Activated CD4-positive, alpha-beta memory T cell treated with anti-CD3 and anti-CD28 coated beads for 36 hours (primary cell): ENCODE measurements around the gene RARB. TPM values are rescaled to one million over a fixed set of nuclear protein-coding genes. Genes with fewer than 3 reads are reported as not detected.

Experiments
- CTCF ChIA-PET: fragments of 350-600 bp; sonication (Branson Sonifier 250); formaldehyde crosslinking; loops from one replicate; lab custom pipeline; 2021; ENCODE audit warnings: antibody characterized with exemption, inconsistent platforms; lab: Charles Lee
- POLR2A ChIA-PET: fragments of 350-600 bp; sonication (Branson Sonifier 250); formaldehyde crosslinking; loops from one replicate; lab custom pipeline; 2021; ENCODE audit warnings: antibody characterized with exemption; lab: Charles Lee
- DNase-seq: peaks from one replicate; pipeline ENCODE4 v3.0.0-alpha.2; 2020
- H3K27ac Mint-ChIP-seq: one replicate; pipeline ENCODE4 v1.8.0; 2021; ENCODE audit warnings: mixed read lengths
- H3K27me3 Mint-ChIP-seq: one replicate; pipeline ENCODE4 v1.8.0; 2021; ENCODE audit warnings: mixed read lengths
- H3K36me3 Mint-ChIP-seq: one replicate; pipeline ENCODE4 v1.8.0; 2021; ENCODE audit warnings: mixed read lengths
- H3K4me1 Mint-ChIP-seq: one replicate; pipeline ENCODE4 v1.8.0; 2021; ENCODE audit warnings: low read depth, mixed read lengths
- H3K4me3 Mint-ChIP-seq: one replicate; pipeline ENCODE4 v1.8.0; 2021; ENCODE audit warnings: mild to moderate bottlenecking, mixed read lengths
- H3K9me3 Mint-ChIP-seq: one replicate; pipeline ENCODE4 v1.8.0; 2021; ENCODE audit warnings: mixed read lengths
- intact Hi-C: fragments of 100-400 bp; cut with micrococcal nuclease; formaldehyde crosslinking; loops from one replicate; pipeline ENCODE4 v1.15.1; 2023
- total RNA-seq, 2 experiments: library from RNA; stranded (reverse); gene quantifications; one replicate each; pipeline ENCODE4 v1.2.3, GENCODE V29; 2021

RARB gene
- total RNA-seq, 2 experiments from 2014 or later: not detected

GRCh38 chr3:25481386-25481785, 53.3 kb downstream of the RARB start:
- Mint-ChIP-seq H3K9me3 (no peaks in the 10 kb centered on the region), H3K36me3 (no peaks in the 10 kb centered on the region), H3K27ac (no peak overlapping the region), H3K4me3 (no peak overlapping the region), H3K4me1 (no peaks in the 10 kb centered on the region), H3K27me3 (peaks cover 3% of the 10 kb centered on the region)
- ChIA-PET POLR2A (no interaction called here), CTCF (no interaction called here)
- DNase-seq: no peak
- intact Hi-C loops: no loop called here

- no peaks in the 10 kb centered on the region for H3K9me3 Mint-ChIP-seq
- POLR2A ChIA-PET: no interaction called here
- no peak overlapping the region for H3K4me3 Mint-ChIP-seq
- CTCF ChIA-PET: no interaction called here
- no peaks in the 10 kb centered on the region for H3K36me3 Mint-ChIP-seq
- intact Hi-C loops: no loop called here
- H3K27ac Mint-ChIP-seq: no peak overlapping the region
- peaks cover 3% of the 10 kb centered on the region for H3K27me3 Mint-ChIP-seq
- no peak for DNase-seq
- H3K4me1 Mint-ChIP-seq: no peaks in the 10 kb centered on the region
Observed at GRCh38 chr3:25483456-25483855, 55.4 kb downstream of the RARB start.

- Mint-ChIP-seq H3K27ac (no peak overlapping the region), H3K4me1 (no peaks in the 10 kb centered on the region), H3K36me3 (no peaks in the 10 kb centered on the region), H3K9me3 (no peaks in the 10 kb centered on the region), H3K27me3 (peaks cover 3% of the 10 kb centered on the region), H3K4me3 (no peak overlapping the region)
- POLR2A ChIA-PET: no interaction called here
- CTCF ChIA-PET: no interaction called here
- DNase-seq: no peak
- intact Hi-C loops: no loop called here
Observed at GRCh38 chr3:25485673-25486072, 57.6 kb downstream of the RARB start.

GRCh38 chr3:25486932-25487331, 58.9 kb downstream of the RARB start:
- Mint-ChIP-seq H3K4me1 (no peaks in the 10 kb centered on the region), H3K9me3 (peaks cover 3% of the 10 kb centered on the region), H3K36me3 (peaks cover under 1% of the 10 kb centered on the region), H3K27me3 (no peaks in the 10 kb centered on the region), H3K27ac (no peak overlapping the region), H3K4me3 (no peak overlapping the region)
- POLR2A ChIA-PET: no interaction called here
- CTCF ChIA-PET: no interaction called here
- intact Hi-C loops: no loop called here
- DNase-seq: no peak

DNA sequence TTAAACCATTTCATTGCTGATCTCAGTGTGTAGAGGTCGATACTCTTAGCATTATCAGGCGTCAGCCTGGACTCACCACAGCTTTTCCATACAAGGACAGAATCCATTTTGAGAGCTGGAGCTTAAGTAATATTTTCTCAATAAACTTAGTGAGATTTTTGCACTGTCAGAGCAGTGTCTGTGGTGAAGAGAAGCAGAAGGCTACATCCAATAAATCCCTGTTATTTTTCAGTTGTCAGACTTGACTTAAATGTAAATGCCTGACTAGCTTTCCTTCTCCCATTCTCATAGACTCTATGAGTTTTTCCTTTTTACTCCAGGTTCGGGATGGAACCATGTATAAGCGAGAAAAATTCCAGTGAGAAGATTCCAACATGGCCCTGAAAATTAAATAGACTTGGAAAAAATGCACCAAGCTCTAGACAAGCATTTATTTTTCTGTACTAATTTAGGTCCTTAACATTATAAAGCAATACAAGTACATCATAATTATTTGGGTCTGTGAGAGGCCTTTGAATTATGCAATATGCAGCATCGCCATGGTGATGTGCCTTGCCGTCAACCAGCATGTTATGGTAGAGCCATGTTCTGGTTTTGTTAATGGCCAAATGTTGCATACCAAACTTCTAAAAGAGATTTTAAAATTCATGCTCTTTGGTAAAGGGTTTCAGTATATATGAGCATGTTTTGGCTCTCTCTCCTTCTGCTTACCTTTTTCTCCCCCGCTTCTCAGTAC, 62.0 kb downstream of the RARB start:
- Mint-ChIP-seq H3K9me3 (peaks cover 32% of the 10 kb centered on the region), H3K27me3 (no peaks in the 10 kb centered on the region), H3K4me3 (no peak overlapping the region), H3K27ac (no peak overlapping the region), H3K36me3 (peaks cover 1% of the 10 kb centered on the region), H3K4me1 (no peaks in the 10 kb centered on the region)
- DNase-seq: no peak
- intact Hi-C loops: no loop called here
- ChIA-PET CTCF (no interaction called here), POLR2A (no interaction called here)

DNA sequence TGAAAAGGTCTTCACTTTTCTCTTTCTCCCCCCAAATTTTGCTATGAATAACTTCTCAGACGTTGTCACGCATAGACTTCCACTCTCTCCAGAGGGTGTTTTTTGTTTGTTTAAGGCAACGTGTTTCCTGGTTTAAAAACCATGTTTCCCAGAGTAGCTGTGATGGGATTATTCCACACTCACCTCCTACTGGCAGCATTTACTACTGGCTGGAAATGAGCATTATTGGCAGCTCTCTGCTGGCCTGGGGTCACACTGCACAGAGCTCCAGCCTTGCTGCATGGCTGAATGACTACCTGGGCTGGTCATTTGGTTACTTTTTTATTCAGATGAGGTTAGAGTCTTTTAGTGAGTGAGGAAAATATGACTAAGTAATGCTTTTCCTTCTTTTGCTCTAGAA, 65.2 kb downstream of the RARB start:
- DNase-seq: no peak
- Mint-ChIP-seq H3K36me3 (peaks cover 1% of the 10 kb centered on the region), H3K4me1 (no peaks in the 10 kb centered on the region), H3K27ac (no peak overlapping the region), H3K9me3 (peaks cover 45% of the 10 kb centered on the region), H3K4me3 (no peak overlapping the region), H3K27me3 (no peaks in the 10 kb centered on the region)
- POLR2A ChIA-PET: no interaction called here
- intact Hi-C loops: no loop called here
- CTCF ChIA-PET: no interaction called here

GRCh38 chr3:25493786-25494185, 65.7 kb downstream of the RARB start:
- ChIA-PET CTCF (no interaction called here), POLR2A (no interaction called here)
- Mint-ChIP-seq H3K27me3 (no peaks in the 10 kb centered on the region), H3K27ac (no peak overlapping the region), H3K4me1 (no peaks in the 10 kb centered on the region), H3K4me3 (no peak overlapping the region), H3K36me3 (peaks cover 1% of the 10 kb centered on the region), H3K9me3 (peaks cover 45% of the 10 kb centered on the region)
- intact Hi-C loops: no loop called here
- DNase-seq: no peak

DNA sequence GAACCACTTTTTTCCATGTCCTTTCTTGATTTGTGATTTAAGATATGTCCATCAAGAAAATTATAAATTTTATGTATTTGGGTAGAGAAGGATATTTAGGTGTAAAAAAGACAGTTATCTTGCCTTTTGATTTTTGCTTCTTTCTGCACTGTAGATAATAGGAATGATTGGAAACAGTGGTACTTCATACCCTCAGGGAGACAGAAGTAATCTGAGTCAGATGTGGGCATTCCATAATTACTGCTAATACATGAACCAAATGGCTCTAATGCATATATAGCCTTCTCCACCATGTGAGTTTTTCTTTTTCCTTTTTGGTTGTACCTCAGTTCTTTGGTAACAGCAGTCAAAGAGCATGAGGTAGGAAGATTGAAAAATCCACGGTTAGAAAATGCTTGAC, 67.2 kb downstream of the RARB start:
- Mint-ChIP-seq H3K27me3 (no peaks in the 10 kb centered on the region), H3K4me3 (no peak overlapping the region), H3K4me1 (no peaks in the 10 kb centered on the region), H3K27ac (no peak overlapping the region), H3K36me3 (peaks cover 1% of the 10 kb centered on the region), H3K9me3 (peaks cover 45% of the 10 kb centered on the region)
- DNase-seq: no peak
- intact Hi-C loops: no loop called here
- ChIA-PET CTCF (no interaction called here), POLR2A (no interaction called here)

DNA sequence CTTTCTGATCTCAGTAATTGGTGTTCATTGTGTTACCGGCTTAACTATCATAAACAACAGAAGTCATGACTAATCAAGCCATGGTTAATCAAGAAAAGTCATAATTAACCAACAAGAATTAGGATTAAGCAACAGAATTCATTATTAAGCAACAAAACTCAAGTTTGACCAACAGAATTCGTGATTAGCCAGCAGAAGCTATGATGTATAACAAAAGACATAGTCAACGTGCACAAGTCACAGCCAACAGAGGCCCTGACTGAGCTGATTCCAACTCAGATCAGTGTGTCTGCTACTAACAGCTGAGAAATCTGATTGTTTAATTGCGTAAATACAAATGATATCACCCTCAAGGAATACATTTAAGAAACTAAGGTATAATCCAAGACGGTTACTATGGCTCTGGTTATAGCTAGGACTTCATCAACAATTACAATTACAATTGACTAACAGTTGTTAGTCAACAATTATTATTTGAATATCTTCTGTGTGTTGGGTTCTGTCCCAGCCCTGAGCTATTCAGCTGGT, 67.7 kb downstream of the RARB start:
- Mint-ChIP-seq H3K9me3 (peaks cover 45% of the 10 kb centered on the region), H3K27ac (no peak overlapping the region), H3K4me1 (no peaks in the 10 kb centered on the region), H3K4me3 (no peak overlapping the region), H3K36me3 (peaks cover 1% of the 10 kb centered on the region), H3K27me3 (no peaks in the 10 kb centered on the region)
- CTCF ChIA-PET: no interaction called here
- POLR2A ChIA-PET: no interaction called here
- intact Hi-C loops: no loop called here
- no peak for DNase-seq

- H3K4me3 Mint-ChIP-seq: no peak overlapping the region
- peaks cover 1% of the 10 kb centered on the region for H3K27me3 Mint-ChIP-seq
- no peaks in the 10 kb centered on the region for H3K4me1 Mint-ChIP-seq
- POLR2A ChIA-PET: no interaction called here
- CTCF ChIA-PET: no interaction called here
- DNase-seq: no peak
- no peaks in the 10 kb centered on the region for H3K36me3 Mint-ChIP-seq
- intact Hi-C loops: no loop called here
- H3K9me3 Mint-ChIP-seq: peaks cover 41% of the 10 kb centered on the region
- H3K27ac Mint-ChIP-seq: no peak overlapping the region
Observed at GRCh38 chr3:25497096-25497495, 69.0 kb downstream of the RARB start.

- DNase-seq: no peak
- intact Hi-C loops: no loop called here
- no peaks in the 10 kb centered on the region for H3K4me1 Mint-ChIP-seq
- peaks cover 4% of the 10 kb centered on the region for H3K27me3 Mint-ChIP-seq
- no peak overlapping the region for H3K27ac Mint-ChIP-seq
- POLR2A ChIA-PET: no interaction called here
- H3K36me3 Mint-ChIP-seq: no peaks in the 10 kb centered on the region
- H3K4me3 Mint-ChIP-seq: no peak overlapping the region
- CTCF ChIA-PET: no interaction called here
- H3K9me3 Mint-ChIP-seq: peaks cover 7% of the 10 kb centered on the region
Observed at GRCh38 chr3:25500706-25501210, 72.7 kb downstream of the RARB start.

DNA sequence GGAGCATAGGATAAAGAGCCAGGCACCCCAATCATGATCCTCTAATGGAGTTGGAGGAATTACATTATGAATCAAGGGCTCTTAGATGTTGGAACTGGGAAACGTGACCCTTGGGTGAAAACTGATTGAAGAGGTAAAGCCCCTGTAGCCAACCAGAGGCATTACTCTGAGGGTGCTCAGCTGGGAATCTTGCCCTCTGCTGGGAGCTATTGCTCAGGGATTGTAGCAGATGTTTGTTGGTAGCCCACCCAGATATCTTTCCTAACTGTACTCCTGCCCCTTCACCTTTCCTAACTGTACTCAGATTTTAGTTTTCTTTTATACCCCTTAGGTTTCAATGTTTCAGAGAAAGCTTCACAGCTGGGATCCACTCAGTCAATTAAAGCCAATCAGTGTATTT, 74.2 kb downstream of the RARB start:
- CTCF ChIA-PET: no interaction called here
- intact Hi-C loops: no loop called here
- POLR2A ChIA-PET: no interaction called here
- peaks cover 5% of the 10 kb centered on the region for H3K27me3 Mint-ChIP-seq
- DNase-seq: no peak
- H3K4me3 Mint-ChIP-seq: no peak overlapping the region
- no peak overlapping the region for H3K27ac Mint-ChIP-seq
- H3K9me3 Mint-ChIP-seq: peaks cover 2% of the 10 kb centered on the region
- H3K4me1 Mint-ChIP-seq: no peaks in the 10 kb centered on the region
- H3K36me3 Mint-ChIP-seq: no peaks in the 10 kb centered on the region

- no peak for DNase-seq
- Mint-ChIP-seq H3K27me3 (peaks cover 5% of the 10 kb centered on the region), H3K4me1 (no peaks in the 10 kb centered on the region), H3K4me3 (no peak overlapping the region), H3K9me3 (no peaks in the 10 kb centered on the region), H3K36me3 (no peaks in the 10 kb centered on the region), H3K27ac (no peak overlapping the region)
- POLR2A ChIA-PET: no interaction called here
- CTCF ChIA-PET: no interaction called here
- intact Hi-C loops: no loop called here
Observed at GRCh38 chr3:25503898-25504301, 75.8 kb downstream of the RARB start.
